ENCODE measurements around the gene LARGE1. TPM values are rescaled to one million over a fixed set of nuclear protein-coding genes. Genes with fewer than 3 reads are reported as not detected.

The LARGE1 gene
- total and polyA plus RNA-seq, 2 experiments from 2014 or later: 21.2 to 23.6 TPM

- Histone ChIP-seq H3K27me3 (no peaks in the 10 kb centered on the region), H2AFZ (no peak overlapping the region), H3K4me3 (no peak overlapping the region), H3K79me2 (no peaks in the 10 kb centered on the region), H3K9me3 (ENCODE audit: low read depth) (no peaks in the 10 kb centered on the region), H3K4me2 (no peak overlapping the region), H3K4me1 (ENCODE audit: insufficient read depth) (no peaks in the 10 kb centered on the region), H3K9me2 (replicated peaks; ENCODE audit: insufficient read depth) (no peaks in the 10 kb centered on the region), H4K20me1 (ENCODE audit: insufficient read depth, poor library complexity, severe bottlenecking) (no peaks in the 10 kb centered on the region), H3K27ac (no peak overlapping the region), H3K36me3 (replicated peaks; ENCODE audit: insufficient read depth, low read depth) (no peaks in the 10 kb centered on the region)
- no peak for DNase-seq (ENCODE audit: low spot score)
- WGBS (ENCODE audit: low lambda C conversion rate, missing lambda C conversion rate): 85% methylated on average over 5 of the region's 5 CpGs
- TF ChIP-seq EZH2phosphoT487 (IDR thresholded peaks at IDR 0.05; ENCODE audit: low read depth, severe bottlenecking, unreplicated experiment) (no peak), EZH2 (IDR thresholded peaks at IDR 0.05; ENCODE audit: borderline replicate concordance) (no peak), CTCF (IDR thresholded peaks at IDR 0.05; ENCODE audit: poor library complexity) (no peak)
These were observed 438.7 kb downstream of the LARGE1 start for GRCh38 chr22:33481550-33481949.

- Histone ChIP-seq H2AFZ (no peak overlapping the region), H3K9me2 (replicated peaks; ENCODE audit: insufficient read depth) (no peaks in the 10 kb centered on the region), H3K36me3 (replicated peaks; ENCODE audit: insufficient read depth, low read depth) (no peaks in the 10 kb centered on the region), H3K27me3 (no peaks in the 10 kb centered on the region), H3K4me2 (no peak overlapping the region), H3K4me3 (no peak overlapping the region), H3K79me2 (no peaks in the 10 kb centered on the region), H3K4me1 (ENCODE audit: insufficient read depth) (peaks cover 6% of the 10 kb centered on the region), H3K27ac (peak overlapping the region; percentile 62), H3K9me3 (ENCODE audit: low read depth) (no peaks in the 10 kb centered on the region), H4K20me1 (ENCODE audit: insufficient read depth, poor library complexity, severe bottlenecking) (peaks cover 3% of the 10 kb centered on the region)
- TF ChIP-seq EZH2 (IDR thresholded peaks at IDR 0.05; ENCODE audit: borderline replicate concordance) (no peak), EZH2phosphoT487 (IDR thresholded peaks at IDR 0.05; ENCODE audit: low read depth, severe bottlenecking, unreplicated experiment) (no peak), CTCF (IDR thresholded peaks at IDR 0.05; ENCODE audit: poor library complexity) (no peak)
- no peak for DNase-seq (ENCODE audit: low spot score)
- WGBS (ENCODE audit: low lambda C conversion rate, missing lambda C conversion rate): 87% methylated on average over 13 of the region's 13 CpGs
These were observed 442.9 kb downstream of the LARGE1 start for GRCh38 chr22:33477120-33478111.

GRCh38 chr22:33476716-33477115 lies 443.6 kb downstream of the LARGE1 start:
- no peaks in the 10 kb centered on the region for H3K9me3 ChIP-seq (ENCODE audit: low read depth)
- no peak for TF ChIP-seq EZH2phosphoT487 (IDR thresholded peaks at IDR 0.05; ENCODE audit: low read depth, severe bottlenecking, unreplicated experiment)
- TF ChIP-seq EZH2 (IDR thresholded peaks at IDR 0.05; ENCODE audit: borderline replicate concordance): no peak
- H3K4me3 ChIP-seq: no peak overlapping the region
- H2AFZ ChIP-seq: no peak overlapping the region
- H3K4me2 ChIP-seq: no peak overlapping the region
- peak overlapping the region; percentile 62 for H3K27ac ChIP-seq
- peaks cover 6% of the 10 kb centered on the region for H3K4me1 ChIP-seq (ENCODE audit: insufficient read depth)
- H3K27me3 ChIP-seq: no peaks in the 10 kb centered on the region
- H3K79me2 ChIP-seq: no peaks in the 10 kb centered on the region
- 81% methylated on average over 13 of the region's 13 CpGs for WGBS (ENCODE audit: low lambda C conversion rate, missing lambda C conversion rate)
- no peaks in the 10 kb centered on the region for H3K9me2 ChIP-seq (replicated peaks; ENCODE audit: insufficient read depth)
- peaks cover 3% of the 10 kb centered on the region for H4K20me1 ChIP-seq (ENCODE audit: insufficient read depth, poor library complexity, severe bottlenecking)
- peak; percentile 15 for DNase-seq (ENCODE audit: low spot score)
- H3K36me3 ChIP-seq (replicated peaks; ENCODE audit: insufficient read depth, low read depth): no peaks in the 10 kb centered on the region

GRCh38 chr22:33476206-33476605 lies 444.1 kb downstream of the LARGE1 start:
- Histone ChIP-seq H3K4me3 (no peak overlapping the region), H3K79me2 (no peaks in the 10 kb centered on the region), H3K36me3 (replicated peaks; ENCODE audit: insufficient read depth, low read depth) (no peaks in the 10 kb centered on the region), H4K20me1 (ENCODE audit: insufficient read depth, poor library complexity, severe bottlenecking) (peaks cover 3% of the 10 kb centered on the region), H2AFZ (no peak overlapping the region), H3K4me1 (ENCODE audit: insufficient read depth) (peaks cover 6% of the 10 kb centered on the region), H3K27ac (peak overlapping the region; percentile 49), H3K4me2 (no peak overlapping the region), H3K9me2 (replicated peaks; ENCODE audit: insufficient read depth) (no peaks in the 10 kb centered on the region), H3K27me3 (no peaks in the 10 kb centered on the region), H3K9me3 (ENCODE audit: low read depth) (no peaks in the 10 kb centered on the region)
- 59% methylated on average over 4 of the region's 4 CpGs for WGBS (ENCODE audit: low lambda C conversion rate, missing lambda C conversion rate)
- peak; percentile 28 for DNase-seq (ENCODE audit: low spot score)
- TF ChIP-seq CTCF (IDR thresholded peaks at IDR 0.05; ENCODE audit: poor library complexity) (no peak), EZH2 (IDR thresholded peaks at IDR 0.05; ENCODE audit: borderline replicate concordance) (no peak), EZH2phosphoT487 (IDR thresholded peaks at IDR 0.05; ENCODE audit: low read depth, severe bottlenecking, unreplicated experiment) (no peak)

All from hepatocyte (in vitro differentiated cells).